B cell (primary cell): ENCODE measurements around the gene KCNH1. TPM values are rescaled to one million over a fixed set of nuclear protein-coding genes. Genes with fewer than 3 reads are reported as not detected.
"Not testable (repeated sequence)": the region's sequence is repeated elsewhere in the genome, so short reads cannot be mapped to it uniquely, and the experiment has no call there.

ENCODE experiments used
- ATAC-seq: fragments of 200-7000 bp; cut with Tn5 transposase; one replicate; pipeline ENCODE4 v1.10.0; 2021; ENCODE audit warnings: low read depth, mild to moderate bottlenecking, moderate number of reproducible peaks, moderate library complexity
- CTCF ChIA-PET: fragments of 350-600 bp; sonication (Branson Sonifier 250); formaldehyde crosslinking; loops from one replicate; lab custom pipeline; 2021; ENCODE audit warnings: antibody characterized with exemption, inconsistent platforms; lab: Charles Lee
- POLR2A ChIA-PET: fragments of 350-600 bp; sonication (Branson Sonifier 250); formaldehyde crosslinking; loops from one replicate; lab custom pipeline; 2021; ENCODE audit warnings: antibody characterized with exemption; lab: Charles Lee
- DNase-seq: peaks from one replicate; pipeline ENCODE4 v3.0.0; 2013
- H2AFZ ChIP-seq: 2 replicates; pipeline ENCODE4 v1.6.1; 2012; ENCODE audit warnings: mild to moderate bottlenecking, low read depth, low read length; ENCODE audit not compliant: insufficient read depth, poor library complexity, severe bottlenecking
- H3K27ac ChIP-seq, 2 donors: 1 replicate in 1 of 2; 2 replicates in 1 of 2; pipeline ENCODE4 v1.5.1; 2012 to 2013; ENCODE audit warnings: low read length in 2 of 2, mild to moderate bottlenecking in 2 of 2, moderate library complexity in 1 of 2
- H3K27me3 ChIP-seq, 4 experiments: fragments of 200-600 bp in 1 of 4; sonication (generic) in 1 of 4; replicated peaks in 1 of 4; 1 replicate in 2 of 4; 2 replicates in 2 of 4; pipeline versions ENCODE4 v1.6.1 to v1.7.0; 2013 to 2016; ENCODE audit warnings: low read length in 3 of 4, mild to moderate bottlenecking in 2 of 4, mixed read lengths in 1 of 4, moderate library complexity in 1 of 4; ENCODE audit not compliant: insufficient read depth in 4 of 4, control insufficient read depth in 3 of 4; ENCODE audit errors: control extremely low read depth in 1 of 4
- H3K36me3 ChIP-seq, 2 experiments: replicated peaks in 1 of 2; 1 replicate in 1 of 2; 2 replicates in 1 of 2; pipeline versions ENCODE4 v1.6.1 to v1.7.1; 2013; ENCODE audit warnings: low read length in 1 of 2; ENCODE audit not compliant: insufficient read depth in 2 of 2, control insufficient read depth in 1 of 2; ENCODE audit errors: control extremely low read depth in 1 of 2, extremely low read depth in 1 of 2
- H3K4me1 ChIP-seq, 2 donors: fragments of 200-600 bp in 1 of 2; sonication (generic) in 1 of 2; 1 replicate in 1 of 2; 2 replicates in 1 of 2; pipeline versions ENCODE4 v1.5.1 to v1.6.1; 2013 to 2017; ENCODE audit warnings: low read length in 2 of 2; ENCODE audit not compliant: control insufficient read depth in 2 of 2, insufficient read depth in 2 of 2
- H3K4me2 ChIP-seq: replicated peaks from 2 replicates; pipeline ENCODE3; 2012; ENCODE audit warnings: mild to moderate bottlenecking, low read depth, low read length; ENCODE audit not compliant: poor library complexity, severe bottlenecking
- H3K4me3 ChIP-seq, 5 experiments: fragments of 200-600 bp in 1 of 5; sonication (generic) in 1 of 5; 1 replicate in 3 of 5; 2 replicates in 2 of 5; pipeline versions ENCODE4 v1.5.1 to v1.7.0; 2011 to 2016; ENCODE audit warnings: low read length in 4 of 5, mild to moderate bottlenecking in 4 of 5, low read depth in 2 of 5, control low read depth in 1 of 5, moderate library complexity in 1 of 5; ENCODE audit not compliant: insufficient read depth in 1 of 5; ENCODE audit errors: control extremely low read depth in 1 of 5, extremely low read depth in 1 of 5
- H3K79me2 ChIP-seq: fragments of 200-600 bp; sonication (generic); one replicate; pipeline ENCODE4 v1.6.0; 2016; ENCODE audit warnings: low read length; ENCODE audit not compliant: control insufficient read depth, insufficient read depth
- H3K9ac ChIP-seq: fragments of 200-600 bp; sonication (generic); 2 replicates; pipeline ENCODE4 v1.6.1; 2017; ENCODE audit warnings: mild to moderate bottlenecking, low read length, moderate library complexity
- H3K9me3 ChIP-seq, 3 donors: one replicate each; pipeline versions ENCODE4 v1.6.1 to v1.7.1; 2013; ENCODE audit warnings: low read length in 2 of 3; ENCODE audit not compliant: control insufficient read depth in 2 of 3, insufficient read depth in 1 of 3; ENCODE audit errors: control extremely low read depth in 1 of 3
- H4K20me1 ChIP-seq: 2 replicates; pipeline ENCODE4 v1.6.0; 2012; ENCODE audit warnings: mild to moderate bottlenecking, low read length; ENCODE audit not compliant: insufficient read depth, control insufficient read depth, poor library complexity, severe bottlenecking
- H3K27ac Mint-ChIP-seq: one replicate; pipeline ENCODE4 v1.8.0; 2021; ENCODE audit warnings: mixed read lengths
- H3K27me3 Mint-ChIP-seq: one replicate; pipeline ENCODE4 v1.8.0; 2021; ENCODE audit warnings: mixed read lengths
- H3K4me1 Mint-ChIP-seq: one replicate; pipeline ENCODE4 v1.8.0; 2021; ENCODE audit warnings: mixed read lengths
- H3K4me3 Mint-ChIP-seq: one replicate; pipeline ENCODE4 v1.8.0; 2021; ENCODE audit warnings: mixed read lengths
- H3K9me3 Mint-ChIP-seq: one replicate; pipeline ENCODE4 v1.8.0; 2022; ENCODE audit warnings: mixed read lengths; ENCODE audit not compliant: insufficient read depth
- CTCF ChIP-seq: fragments of 200-600 bp; IDR thresholded peaks from one replicate; pipeline ENCODE4 v1.8.0; 2022; ENCODE audit warnings: antibody characterized with exemption, mild to moderate bottlenecking
- EZH2 ChIP-seq: IDR thresholded peaks from 2 replicates; pipeline ENCODE4 v1.6.1; 2012; ENCODE audit warnings: borderline replicate concordance, low read depth, mild to moderate bottlenecking, moderate library complexity, low read length; ENCODE audit not compliant: insufficient read depth, poor library complexity, severe bottlenecking
- whole genome bisulfite sequencing: methylation state at CpG from one replicate; pipeline ENCODE4 v1.1.5; 2013; ENCODE audit warnings: missing lambda C conversion rate; ENCODE audit not compliant: insufficient coverage; 5-methylcytosine and 5-hydroxymethylcytosine counted together
- intact Hi-C: fragments of 100-400 bp; cut with micrococcal nuclease; formaldehyde crosslinking; loops from one replicate; pipeline ENCODE4 v1.10.0; 2022
- polyA plus RNA-seq: library from polyadenylated mRNA; depleted of rRNA; stranded (reverse); fragments of >200 nt; gene quantifications from 2 replicates; pipeline ENCODE4 v1.2.3, GENCODE V29; 2012
- total RNA-seq, 2 donors: library from RNA; stranded (reverse); fragments of 120-200 nt in 1 of 2; gene quantifications; 1 replicate in 1 of 2; 2 replicates in 1 of 2; pipeline versions ENCODE4 v1.2.3 to v1.2.4, GENCODE V29; 2013 to 2022

KCNH1 gene
- total and polyA plus RNA-seq, 2 donors (not counting 1 experiment from before 2014, with no cell fraction given): not detected

GRCh38 chr1:210662291-210663050 lies 471.5 kb downstream of the KCNH1 start:
- intact Hi-C loops: no loop called here
- Mint-ChIP-seq H3K27me3 (no peaks in the 10 kb centered on the region), H3K4me1 (peaks cover 8% of the 10 kb centered on the region), H3K4me3 (no peak overlapping the region), H3K27ac (no peak overlapping the region), H3K9me3 (no peaks in the 10 kb centered on the region)
- Histone ChIP-seq H3K27me3 (no peaks in the 10 kb centered on the region), H3K9me3 (no peaks in the 10 kb centered on the region), H3K36me3 (no peaks in the 10 kb centered on the region), H3K4me1 (no peaks in the 10 kb centered on the region), H3K27ac (no peak overlapping the region), H3K79me2 (no peaks in the 10 kb centered on the region), H3K9ac (no peak overlapping the region), H4K20me1 (no peaks in the 10 kb centered on the region), H2AFZ (no peak overlapping the region), H3K4me3 (no peak overlapping the region), H3K4me2 (no peak overlapping the region)
- ATAC-seq: no peak
- WGBS: 86% methylated on average over 2 of the region's 4 CpGs
- no peak for TF ChIP-seq EZH2
- TF ChIP-seq CTCF: no peak
- POLR2A ChIA-PET: no interaction called here
- CTCF ChIA-PET: no interaction called here
- DNase-seq: no peak

- H3K9me3 Mint-ChIP-seq: not testable (repeated sequence)
These were observed 472.4 kb downstream of the KCNH1 start for GRCh38 chr1:210661520-210661919.

More at GRCh38 chr1:210661520-210661919, 472.4 kb downstream of the KCNH1 start:
- H3K4me3 ChIP-seq, H3K27me3 ChIP-seq, H3K4me1 Mint-ChIP-seq, H3K79me2 ChIP-seq, H3K36me3 ChIP-seq, H3K27ac Mint-ChIP-seq, CTCF ChIA-PET, ATAC-seq, H3K4me1 ChIP-seq, H3K27ac ChIP-seq, H3K9ac ChIP-seq, intact Hi-C loops, H3K9me3 ChIP-seq, DNase-seq, H3K4me3 Mint-ChIP-seq, H3K27me3 Mint-ChIP-seq, H3K4me2 ChIP-seq, H2AFZ ChIP-seq, H4K20me1 ChIP-seq, POLR2A ChIA-PET: not testable (repeated sequence)
- no CpG with 5 or more reads among the region's 4 CpGs for WGBS
